ELF-1 (cell line): ENCODE data around the gene CD63.

Source experiments
- DNase-seq: peaks from one replicate; pipeline ENCODE4 v3.0.0-alpha.2; 2016; ENCODE audit warnings: low read depth, low spot score

CD63 gene

GRCh38 chr12:55721601-55722213 lies 7.1 kb downstream of the CD63 start:
- no peak for DNase-seq

DNA sequence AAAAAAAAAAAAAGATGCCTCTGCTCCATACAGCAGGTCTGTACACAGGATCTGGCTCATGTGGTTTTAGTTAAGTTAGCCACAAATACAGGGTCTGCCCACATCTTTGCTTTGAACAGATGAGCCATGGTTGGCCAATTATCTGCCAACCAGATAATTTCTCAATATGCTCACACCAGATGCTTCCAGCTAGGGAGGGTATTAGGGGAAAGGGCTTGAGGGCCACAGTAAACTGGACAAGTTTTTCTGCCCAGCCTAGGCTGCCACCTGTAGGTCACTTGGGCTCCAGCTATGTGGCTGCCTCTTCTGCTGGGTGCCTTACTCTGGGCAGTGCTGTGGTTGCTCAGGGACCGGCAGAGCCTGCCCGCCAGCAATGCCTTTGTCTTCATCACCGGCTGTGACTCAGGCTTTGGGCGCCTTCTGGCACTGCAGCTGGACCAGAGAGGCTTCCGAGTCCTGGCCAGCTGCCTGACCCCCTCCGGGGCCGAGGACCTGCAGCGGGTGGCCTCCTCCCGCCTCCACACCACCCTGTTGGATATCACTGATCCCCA lies 7.8 kb downstream of the CD63 start:
- DNase-seq: peak; percentile 78

- DNase-seq: no peak
Measured at GRCh38 chr12:55720071-55720564, 8.7 kb downstream of the CD63 start, which contains the start of gene RDH5. Gene RDH5 (plus strand): TSS chr12:55720393. CDS start chr12:55721185, 792 bp downstream.

DNA sequence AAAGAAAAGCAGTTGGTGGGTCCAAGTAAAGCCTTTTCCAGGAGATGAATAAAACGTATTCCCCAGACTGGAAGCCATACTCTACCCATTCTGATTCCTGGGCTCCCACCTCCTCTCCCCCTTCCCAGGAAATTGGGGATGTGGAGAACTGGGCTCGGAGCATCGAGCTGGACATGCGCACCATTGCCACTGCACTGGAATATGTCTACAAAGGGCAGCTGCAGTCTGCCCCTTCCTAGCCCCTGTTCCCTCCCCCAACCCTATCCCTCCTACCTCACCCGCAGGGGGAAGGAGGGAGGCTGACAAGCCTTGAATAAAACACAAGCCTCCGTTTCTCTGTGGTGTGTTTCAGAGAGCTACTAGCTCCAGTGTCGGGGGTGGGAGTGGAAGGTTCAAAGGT lies 9.4 kb downstream of the CD63 start:
- no peak for DNase-seq

DNA sequence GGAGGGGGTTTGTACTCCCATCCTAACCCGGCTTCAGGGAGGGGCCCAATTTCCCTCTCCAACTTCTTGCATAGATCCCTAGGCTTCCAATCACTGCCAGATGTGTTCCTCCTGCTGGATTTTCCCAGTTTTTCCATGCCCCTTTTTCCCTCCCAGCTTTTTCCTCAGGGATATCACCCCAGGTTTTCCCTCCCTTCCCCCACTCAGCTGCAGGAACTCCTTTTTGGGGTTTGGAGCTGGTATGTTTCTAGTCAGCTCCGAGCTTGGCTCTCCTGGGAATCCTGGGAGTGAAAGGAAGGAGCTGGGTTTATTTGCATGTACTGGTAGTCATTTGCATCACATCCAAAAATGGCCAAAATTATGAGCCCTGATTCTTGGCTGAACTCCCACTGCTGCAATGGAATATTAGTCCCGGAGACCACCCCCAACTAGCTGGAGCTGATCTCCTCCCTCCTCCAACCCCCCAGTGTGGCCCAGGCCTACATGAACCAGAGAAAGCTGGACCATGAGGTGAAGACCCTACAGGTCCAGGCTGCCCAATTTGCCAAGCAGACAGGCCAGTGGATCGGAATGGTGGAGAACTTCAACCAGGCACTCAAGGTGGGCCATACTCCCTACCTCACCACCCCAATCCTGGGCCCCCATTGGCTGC lies 10.1 kb downstream of the CD63 start:
- no peak for DNase-seq

- no peak for DNase-seq
Measured at GRCh38 chr12:55718015-55718414, 10.8 kb downstream of the CD63 start.

GRCh38 chr12:55717011-55718007 lies 11.5 kb downstream of the CD63 start:
- no peak for DNase-seq

GRCh38 chr12:55716582-55716957 lies 12.2 kb downstream of the CD63 start:
- DNase-seq: no peak

DNA sequence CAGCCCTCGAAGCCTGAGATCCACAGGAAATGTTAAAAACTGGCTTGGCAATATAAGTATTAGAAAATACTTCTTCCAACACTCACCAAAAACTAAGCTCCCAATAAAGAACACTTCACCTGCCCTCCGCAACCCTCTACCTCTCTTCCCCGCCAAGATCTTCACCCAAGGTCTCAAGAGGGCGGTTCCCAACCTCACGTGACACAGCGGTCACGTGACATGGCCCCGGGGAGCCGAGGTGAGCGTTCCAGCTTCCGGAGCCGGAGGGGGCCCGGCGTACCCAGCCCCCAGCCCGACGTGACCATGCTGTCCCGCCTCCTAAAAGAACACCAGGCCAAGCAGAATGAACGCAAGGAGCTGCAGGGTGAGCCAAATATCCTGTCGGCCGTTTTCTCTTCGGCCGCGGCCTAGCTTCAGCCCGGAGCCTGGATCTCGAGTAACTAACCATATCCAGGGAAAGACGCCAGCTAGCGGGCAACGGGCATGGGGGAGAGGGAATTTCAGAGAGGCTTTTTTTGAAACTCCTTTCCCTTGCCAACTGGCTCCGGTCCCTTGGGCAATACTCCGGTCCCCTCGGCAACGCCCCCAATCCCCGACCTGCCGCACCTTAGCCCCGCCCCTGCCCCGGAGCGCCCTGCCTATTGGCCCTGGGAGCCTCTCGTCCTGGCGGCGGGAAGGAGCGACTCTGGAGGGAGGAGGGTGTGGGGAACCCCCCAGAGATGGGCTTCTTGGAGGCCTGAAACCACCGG lies 12.8 kb downstream of the CD63 start, which contains the start of gene BLOC1S1:
Gene BLOC1S1 (plus strand): TSS at position 214 of the 749 bp plus-strand sequence. CDS start 6 bp downstream, at position 220.
- peak; percentile 96 for DNase-seq

DNA sequence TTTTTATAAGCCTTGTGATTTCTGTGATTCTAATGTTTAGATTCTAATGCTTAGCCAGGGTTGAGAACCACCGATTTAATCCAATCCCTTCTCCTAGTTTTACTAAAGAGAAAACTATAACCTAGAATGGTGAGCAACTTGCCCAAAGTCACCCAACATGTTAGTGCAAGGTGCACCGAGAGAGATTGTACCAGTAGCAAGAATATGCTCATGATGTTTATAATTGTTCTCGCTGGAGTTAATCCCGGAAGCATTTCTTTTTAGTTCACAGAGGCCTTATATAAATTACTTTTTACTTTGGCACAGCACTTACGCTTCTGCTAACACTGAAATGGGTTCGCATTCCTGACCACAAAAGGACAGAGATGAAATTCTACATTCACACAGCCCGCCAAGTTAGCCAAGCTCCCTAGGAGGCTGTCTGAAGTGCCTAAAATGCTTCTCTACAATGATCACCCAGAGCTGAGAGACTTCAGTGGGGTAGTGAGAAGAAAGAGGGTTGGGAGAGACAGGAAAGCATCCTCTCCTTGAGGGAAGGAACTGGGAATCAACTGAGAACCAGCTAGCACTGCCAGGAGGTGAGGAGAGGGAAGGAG lies 13.5 kb downstream of the CD63 start:
- DNase-seq: no peak

DNA sequence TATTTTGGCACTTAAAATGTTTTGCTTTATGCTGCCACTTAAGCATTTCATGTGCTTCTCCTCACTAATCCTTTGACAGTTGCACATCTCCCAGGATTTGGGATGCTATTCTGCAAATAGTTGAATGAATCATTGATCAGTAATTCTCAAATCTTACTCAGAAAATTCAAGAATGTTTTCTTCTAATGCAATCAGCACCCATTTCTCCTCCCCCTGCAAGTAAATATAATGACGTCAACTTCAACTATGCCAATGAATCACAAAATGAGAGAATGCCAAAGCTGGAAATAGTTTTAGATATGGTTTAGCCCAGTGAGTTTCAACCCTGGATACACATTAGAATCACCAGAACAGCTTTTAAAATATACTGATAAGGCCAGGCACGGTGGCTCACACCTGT lies 15.1 kb downstream of the CD63 start:
- DNase-seq: no peak

DNA sequence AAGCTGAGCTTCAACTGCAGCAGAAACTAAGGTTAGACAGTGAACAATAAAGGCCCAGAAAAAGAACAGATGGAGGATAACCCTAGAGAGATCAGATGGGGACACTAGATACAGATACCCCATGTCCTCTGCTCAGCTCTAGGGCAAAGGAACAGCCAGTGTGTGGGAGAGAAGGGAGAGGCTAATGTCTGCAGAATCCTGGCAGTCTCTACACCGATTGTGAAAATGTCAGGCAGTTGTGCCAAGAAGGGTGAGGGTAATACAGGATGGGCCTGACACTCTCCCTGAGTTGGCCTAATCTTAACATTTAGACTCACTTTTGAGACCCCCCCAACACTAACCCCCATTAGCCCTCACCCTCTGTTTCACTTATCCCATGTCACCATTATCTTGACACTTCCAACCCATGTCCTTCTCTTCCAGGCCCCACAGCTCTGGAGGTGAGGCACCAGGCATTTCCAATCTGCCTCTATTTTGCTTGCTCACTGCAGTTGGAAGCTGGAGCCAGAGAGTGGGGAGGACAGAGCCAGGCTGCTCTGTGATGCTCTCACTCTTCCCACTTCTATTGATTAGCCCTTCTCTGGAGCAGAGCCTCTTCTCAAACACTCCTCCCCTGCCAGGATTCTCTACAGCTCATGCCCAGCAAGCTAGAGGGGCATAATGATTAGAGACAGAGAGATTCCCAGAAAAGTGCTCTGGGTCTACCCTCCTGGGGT lies 16.0 kb downstream of the CD63 start:
- no peak for DNase-seq

- no peak for DNase-seq
Measured at GRCh38 chr12:55711786-55712553, 16.8 kb downstream of the CD63 start.

DNA sequence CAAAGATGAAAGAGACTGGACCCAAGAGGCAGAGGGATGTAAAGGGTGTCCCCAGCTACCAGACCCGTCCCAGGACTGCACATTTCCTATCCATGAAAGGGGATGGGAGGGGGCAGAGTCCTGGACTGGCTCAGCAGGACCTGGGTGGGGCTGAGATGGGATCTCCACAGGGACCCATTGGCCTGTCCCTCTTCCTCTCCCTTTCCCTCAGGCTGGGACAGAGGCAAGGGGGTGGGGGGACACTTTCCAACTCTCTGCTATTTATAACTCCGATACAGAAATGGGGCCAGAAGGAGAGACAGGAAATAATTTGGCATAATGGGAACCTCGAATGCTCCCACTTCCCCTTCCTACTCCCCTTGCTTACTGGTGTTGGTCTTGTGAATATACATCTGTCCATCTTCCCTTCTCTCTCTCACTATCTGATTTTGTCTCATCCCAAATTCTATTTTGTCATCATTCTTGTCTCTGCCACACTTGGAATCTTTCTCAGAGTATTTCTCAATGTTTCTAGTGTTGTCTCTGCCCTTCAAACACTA lies 20.0 kb downstream of the CD63 start:
- no peak for DNase-seq

DNA sequence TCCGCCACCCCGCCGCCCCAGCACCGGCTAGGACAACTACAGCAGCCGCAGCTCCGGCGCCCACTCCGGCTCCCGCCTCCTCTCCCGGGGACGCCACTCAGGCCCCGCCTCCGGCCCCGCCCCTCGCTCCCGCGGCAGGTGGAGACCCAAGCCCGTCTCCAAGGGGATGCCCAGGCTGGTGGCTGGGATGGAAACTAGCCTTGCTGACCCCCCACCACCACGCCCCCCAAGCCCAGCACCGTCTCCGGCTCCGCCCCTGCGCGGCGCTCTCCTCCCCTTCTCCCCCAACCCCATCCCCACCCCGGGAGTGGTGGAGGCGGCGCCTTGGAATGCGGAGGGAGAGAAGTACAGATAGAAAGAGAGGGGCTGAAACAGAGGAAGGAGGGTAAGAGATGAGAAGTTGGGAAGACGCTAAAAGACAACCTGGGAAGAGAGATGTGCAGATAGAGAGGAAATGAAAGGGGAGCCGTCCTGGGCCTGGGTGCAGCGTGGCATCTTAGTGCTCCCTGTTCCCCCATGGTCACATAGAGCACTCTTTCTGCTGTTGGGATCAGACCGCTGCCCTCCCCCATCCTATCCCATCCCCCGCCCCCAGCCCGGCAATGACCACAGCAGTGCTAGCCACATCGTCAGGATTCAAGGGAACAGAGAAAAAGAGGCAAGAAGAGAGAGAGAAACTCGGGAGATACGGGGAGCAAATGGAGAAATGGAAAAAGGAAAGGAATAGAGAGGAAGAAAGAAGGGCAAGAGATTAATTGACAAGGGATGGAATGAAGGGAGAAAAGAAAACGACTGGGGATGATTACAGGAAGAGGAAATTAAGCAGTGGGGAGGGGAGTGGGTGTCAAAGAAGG lies 20.7 kb downstream of the CD63 start, which contains the start of gene ITGA7:
Gene ITGA7 (minus strand): TSS at position 64 of the 854 bp plus-strand sequence. CDS start 222 bp downstream, outside the sequence.
- DNase-seq: peak; percentile 86

DNA sequence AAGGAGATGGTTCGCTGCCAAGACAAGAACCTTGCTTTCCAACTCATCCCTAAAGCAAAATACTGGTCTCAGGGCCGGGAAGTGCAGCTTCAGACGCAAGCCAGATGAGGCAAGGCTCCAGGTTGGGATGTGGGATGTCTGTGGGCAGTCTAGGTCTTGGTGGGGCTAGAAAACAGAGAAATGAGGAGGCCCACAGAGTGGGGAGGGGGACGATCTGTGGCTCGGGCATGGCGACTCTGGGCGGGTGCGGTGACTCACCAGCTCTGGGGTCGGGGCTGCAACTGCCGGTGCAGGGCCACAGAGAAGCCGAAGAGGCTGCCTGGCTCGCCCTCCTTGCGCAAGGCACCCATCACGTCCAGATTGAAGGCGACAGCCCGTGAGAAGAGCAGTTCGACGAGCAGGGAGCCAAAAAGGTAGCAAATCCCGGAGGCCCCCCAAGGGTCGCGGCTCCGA lies 21.6 kb downstream of the CD63 start:
- peak; percentile 45 for DNase-seq

DNA sequence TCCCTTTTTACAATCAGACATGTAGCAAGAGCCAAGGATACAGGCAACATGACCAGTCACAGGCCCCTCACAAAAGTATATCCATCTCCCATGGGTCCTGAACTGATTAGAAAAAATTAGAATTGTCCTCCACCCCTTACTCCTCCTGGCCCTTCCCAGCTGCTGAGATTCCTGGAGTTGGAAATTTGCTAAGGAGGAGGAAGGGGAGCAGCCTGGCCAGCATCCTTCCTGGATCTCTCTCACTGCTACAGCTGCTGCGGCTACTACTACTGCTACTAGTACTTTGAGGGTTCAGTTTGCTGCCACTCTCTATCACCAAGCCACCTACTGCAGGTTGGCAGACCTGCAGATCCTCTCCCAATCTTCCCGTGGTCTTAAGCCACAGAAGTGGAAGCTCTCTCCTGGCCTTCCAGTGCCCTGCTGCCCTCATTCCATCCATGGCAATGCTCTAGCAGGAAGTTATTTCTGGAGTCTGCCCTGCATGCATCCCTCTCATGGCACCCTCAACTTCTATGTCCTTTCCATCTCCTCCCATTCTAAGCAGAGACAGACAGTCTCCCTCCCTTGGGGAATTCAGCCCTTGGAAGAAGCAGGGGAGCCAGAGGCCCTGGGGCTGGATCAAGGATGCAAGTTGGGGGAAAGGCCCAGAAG lies 22.1 kb downstream of the CD63 start:
- no peak for DNase-seq
